ENCODE measurements around the gene MPPED2.

- TF ChIP-seq JUN (IDR thresholded peaks at IDR 0.05; ENCODE audit: borderline replicate concordance, insufficient read depth, insufficient read length, low read depth) (no peak), CTCF (IDR thresholded peaks at IDR 0.05; ENCODE audit: extremely low read depth in 1 of 2, insufficient read depth in 1 of 2, low read depth in 1 of 2, low read length in 2 of 2) (no peak), MAX (IDR thresholded peaks at IDR 0.05; ENCODE audit: insufficient read depth, insufficient read length) (no peak), POLR2A (IDR thresholded peaks at IDR 0.05; ENCODE audit: low read depth, low read length) (no peak), FOS (IDR thresholded peaks at IDR 0.05; ENCODE audit: borderline replicate concordance, insufficient read depth, low read length) (no peak), GATA2 (IDR thresholded peaks at IDR 0.05; ENCODE audit: insufficient read depth, insufficient read length, low read depth, low read length) (no peak), EZH2 (IDR thresholded peaks at IDR 0.05; ENCODE audit: borderline replicate concordance, low read depth, low read length, severe bottlenecking) (no peak), POLR2AphosphoS5 (IDR thresholded peaks at IDR 0.05; ENCODE audit: insufficient read depth, low read depth, low read length) (no peak)
These were observed 50.3 kb downstream of the MPPED2 start for GRCh38 chr11:30535818-30536217.
